ENCODE measurements around the gene HTT. TPM values are rescaled to one million over a fixed set of nuclear protein-coding genes. Genes with fewer than 3 reads are reported as not detected.

Gene HTT
- total and polyA plus RNA-seq, 10 of the 15 experiments (the other 5 are each of a cell fraction or from before 2014, with no cell fraction given), result 3.3 to 113 (median 43.3) TPM

DNA sequence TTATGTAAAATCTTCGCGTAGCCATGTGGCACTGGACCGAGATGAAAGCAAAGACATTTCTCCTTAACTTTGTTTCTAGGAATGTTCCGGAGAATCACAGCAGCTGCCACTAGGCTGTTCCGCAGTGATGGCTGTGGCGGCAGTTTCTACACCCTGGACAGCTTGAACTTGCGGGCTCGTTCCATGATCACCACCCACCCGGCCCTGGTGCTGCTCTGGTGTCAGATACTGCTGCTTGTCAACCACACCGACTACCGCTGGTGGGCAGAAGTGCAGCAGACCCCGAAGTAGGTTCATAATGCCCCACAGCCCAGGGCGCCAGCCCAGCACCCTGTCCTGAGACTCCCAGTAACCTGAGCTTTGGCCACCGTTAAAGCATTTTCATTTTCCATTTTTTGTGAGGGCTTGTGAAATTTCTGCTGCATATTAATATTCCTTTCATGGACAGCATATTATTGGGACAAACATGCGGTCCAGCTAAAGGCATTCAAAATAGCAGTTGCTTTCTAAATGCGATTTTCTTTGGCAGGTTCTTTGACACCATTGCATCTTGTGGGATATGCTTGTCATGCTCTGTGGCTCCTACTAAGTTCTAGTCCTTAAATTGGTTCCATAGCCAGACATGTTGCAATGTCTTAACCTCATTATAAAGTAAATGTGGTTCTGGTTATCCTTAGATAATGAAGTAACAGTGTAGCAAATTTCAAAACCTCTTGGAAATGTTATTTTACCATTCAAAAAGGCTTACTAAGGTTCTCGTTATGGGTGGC lies 125.4 kb downstream of the HTT start (continued):
- TF ChIP-seq E2F8 (IDR thresholded peaks at IDR 0.05; ENCODE audit: low read depth, partially characterized antibody), result no peak

DNA sequence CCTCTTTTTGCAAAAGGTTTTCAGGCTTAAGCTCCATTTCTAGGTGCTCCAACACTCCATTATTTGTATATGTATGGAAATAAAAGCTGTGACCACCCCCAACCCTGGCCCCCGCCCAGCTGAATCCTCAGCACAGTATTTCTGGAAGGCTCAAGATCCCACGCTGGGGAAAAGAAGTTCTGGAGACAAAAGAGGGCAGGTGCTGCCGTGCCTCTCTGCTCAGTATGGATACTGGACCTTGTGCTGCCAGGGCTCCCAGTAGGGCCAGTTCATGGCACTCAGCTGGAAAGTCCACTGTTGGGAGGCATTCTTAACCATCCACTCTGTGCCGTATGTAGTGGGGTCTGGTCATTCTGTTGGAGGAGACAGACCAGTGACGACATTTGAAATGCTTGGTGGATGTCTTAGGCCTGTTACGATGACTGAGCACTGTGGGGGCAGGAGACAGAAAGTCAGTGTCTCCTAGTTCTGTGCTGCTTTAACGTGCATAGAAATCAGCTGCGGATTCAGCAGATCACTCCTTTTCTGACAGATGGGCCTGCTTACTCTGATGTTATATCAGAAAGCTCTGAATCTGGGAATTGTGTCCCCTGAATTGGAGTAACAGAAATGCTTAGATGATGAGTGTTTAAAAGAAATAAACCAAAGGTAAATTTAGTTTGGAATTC lies 126.1 kb downstream of the HTT start:
- H3K9ac ChIP-seq (ENCODE audit: control insufficient read depth, insufficient read depth, low read length), result no peak overlapping the region
- H2AFZ ChIP-seq (ENCODE audit: control insufficient read depth, low read depth, low read length), result no peak overlapping the region
- H3K36me3 ChIP-seq (ENCODE audit: control insufficient read depth in 2 of 2, insufficient read depth in 2 of 2, low read length in 1 of 2), result peaks cover 25 to 34% of the 10 kb centered on the region in 2 experiments
- BruUV-seq (replicated peaks), result TSS peak; percentile 27
- ChIA-PET CTCF (interaction anchor here (1.6 kb wide), 1 partner anchor 123 kb away, joined by 5 read pairs; no protein-coding TSS in a partner anchor), SMC1A (ENCODE audit: uncharacterized antibody, unreplicated experiment) (no interaction called here), POLR2A (interaction anchor here (0.7 kb wide), 1 partner anchor 18 kb away, joined by 4 read pairs; no protein-coding TSS in a partner anchor), RAD21 (ENCODE audit: unreplicated experiment) (no interaction called here)
- FAIRE-seq (no peak), ATAC-seq (no peak), DNase-seq (ENCODE audit: low read depth, low spot score) (no peak)
- no peaks in the 10 kb centered on the region for H3K79me2 ChIP-seq (ENCODE audit: control insufficient read depth, insufficient read depth, low read length)
- H4K20me1 ChIP-seq (ENCODE audit: control insufficient read depth, insufficient read depth), result no peaks in the 10 kb centered on the region; the same call in none of the 2 replicates
- intact Hi-C loops (cut with micrococcal nuclease; ENCODE audit: unreplicated experiment) (no loop called here), in situ Hi-C loops (cut with MboI) (no loop called here)
- TF ChIP-seq NRF1 (conservative IDR thresholded peaks at IDR 0.05; ENCODE audit: low read depth, low read length), result no peak
- TF ChIP-seq SIN3A (IDR thresholded peaks at IDR 0.05; ENCODE audit: low read depth, low read length), result no peak
- no peak for TF ChIP-seq TCF12 (IDR thresholded peaks at IDR 0.05; ENCODE audit: low read depth, low read length)
- TF ChIP-seq, protein P1, sequence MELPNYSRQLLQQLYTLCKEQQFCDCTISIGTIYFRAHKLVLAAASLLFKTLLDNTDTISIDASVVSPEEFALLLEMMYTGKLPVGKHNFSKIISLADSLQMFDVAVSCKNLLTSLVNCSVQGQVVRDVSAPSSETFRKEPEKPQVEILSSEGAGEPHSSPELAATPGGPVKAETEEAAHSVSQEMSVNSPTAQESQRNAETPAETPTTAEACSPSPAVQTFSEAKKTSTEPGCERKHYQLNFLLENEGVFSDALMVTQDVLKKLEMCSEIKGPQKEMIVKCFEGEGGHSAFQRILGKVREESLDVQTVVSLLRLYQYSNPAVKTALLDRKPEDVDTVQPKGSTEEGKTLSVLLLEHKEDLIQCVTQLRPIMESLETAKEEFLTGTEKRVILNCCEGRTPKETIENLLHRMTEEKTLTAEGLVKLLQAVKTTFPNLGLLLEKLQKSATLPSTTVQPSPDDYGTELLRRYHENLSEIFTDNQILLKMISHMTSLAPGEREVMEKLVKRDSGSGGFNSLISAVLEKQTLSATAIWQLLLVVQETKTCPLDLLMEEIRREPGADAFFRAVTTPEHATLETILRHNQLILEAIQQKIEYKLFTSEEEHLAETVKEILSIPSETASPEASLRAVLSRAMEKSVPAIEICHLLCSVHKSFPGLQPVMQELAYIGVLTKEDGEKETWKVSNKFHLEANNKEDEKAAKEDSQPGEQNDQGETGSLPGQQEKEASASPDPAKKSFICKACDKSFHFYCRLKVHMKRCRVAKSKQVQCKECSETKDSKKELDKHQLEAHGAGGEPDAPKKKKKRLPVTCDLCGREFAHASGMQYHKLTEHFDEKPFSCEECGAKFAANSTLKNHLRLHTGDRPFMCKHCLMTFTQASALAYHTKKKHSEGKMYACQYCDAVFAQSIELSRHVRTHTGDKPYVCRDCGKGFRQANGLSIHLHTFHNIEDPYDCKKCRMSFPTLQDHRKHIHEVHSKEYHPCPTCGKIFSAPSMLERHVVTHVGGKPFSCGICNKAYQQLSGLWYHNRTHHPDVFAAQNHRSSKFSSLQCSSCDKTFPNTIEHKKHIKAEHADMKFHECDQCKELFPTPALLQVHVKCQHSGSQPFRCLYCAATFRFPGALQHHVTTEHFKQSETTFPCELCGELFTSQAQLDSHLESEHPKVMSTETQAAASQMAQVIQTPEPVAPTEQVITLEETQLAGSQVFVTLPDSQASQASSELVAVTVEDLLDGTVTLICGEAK (IDR thresholded peaks at IDR 0.05; ENCODE audit: borderline replicate concordance), result no peak
- no peak for TF ChIP-seq CHD1 (IDR thresholded peaks at IDR 0.05; ENCODE audit: low read depth, low read length)
- TF ChIP-seq ATF7 (IDR thresholded peaks at IDR 0.05; ENCODE audit: low read depth), result no peak
- H3K4me2 ChIP-seq (ENCODE audit: control insufficient read depth, insufficient read depth), result no peak overlapping the region
- peaks cover 17% of the 10 kb centered on the region for H3K4me1 ChIP-seq (ENCODE audit: control insufficient read depth, insufficient read depth, low read length)
- H3K9me3 ChIP-seq (replicated peaks; ENCODE audit: control insufficient read depth, insufficient read depth, low read length), result no peaks in the 10 kb centered on the region
- no peak overlapping the region for H3K4me3 ChIP-seq
- no peak overlapping the region for H3K27ac ChIP-seq (ENCODE audit: control insufficient read depth, insufficient read depth)
- 96% methylated on average over 8 of the region's 8 CpGs for WGBS (ENCODE audit: insufficient coverage, insufficient replicate concordance, low lambda C conversion rate, missing lambda C conversion rate)
- no peaks in the 10 kb centered on the region for H3K27me3 ChIP-seq (replicated peaks in 1 of 2; ENCODE audit: control insufficient read depth in 2 of 2, insufficient read depth in 2 of 2, low read length in 1 of 2)

Data from GM12878 (cell line).